Adrenal gland (tissue), 5 donors: Measurements from ENCODE around the gene CEP131.

ENCODE experiments used
- CTCF ChIP-seq, 6 experiments: fragments of 450-650 bp in 4 of 6; fragments of 200-600 bp in 2 of 6; sonication (generic) in 1 of 6; IDR thresholded peaks; 1 replicate in 5 of 6; 2 replicates in 1 of 6; pipeline versions ENCODE4 v1.5.1 to v1.8.0; 2016 to 2021; ENCODE audit warnings: antibody characterized with exemption in 6 of 6, mild to moderate bottlenecking in 2 of 6, moderate library complexity in 1 of 6
- POLR2A ChIP-seq, 2 donors: fragments of 450-650 bp; IDR thresholded peaks; one replicate each; pipeline ENCODE4 v1.6.1; 2017; ENCODE audit warnings: antibody characterized with exemption in 2 of 2, mild to moderate bottlenecking in 2 of 2, moderate library complexity in 1 of 2
- donor health status: DM: no; HTN: no; CAD: no.

- TF ChIP-seq CTCF (IDR thresholded peaks at IDR 0.05): no peak
- no peak for TF ChIP-seq POLR2A (IDR thresholded peaks at IDR 0.05)
Observed at GRCh38 chr17:81176666-81177065, 46.1 kb downstream of the CEP131 start.
